ENCODE data around the gene TP53BP2. TPM values are rescaled to one million over a fixed set of nuclear protein-coding genes. Genes with fewer than 3 reads are reported as not detected.

Gene TP53BP2
- total RNA-seq, 2 donors from 2014 or later, result 53.6 to 59.8 TPM

DNA sequence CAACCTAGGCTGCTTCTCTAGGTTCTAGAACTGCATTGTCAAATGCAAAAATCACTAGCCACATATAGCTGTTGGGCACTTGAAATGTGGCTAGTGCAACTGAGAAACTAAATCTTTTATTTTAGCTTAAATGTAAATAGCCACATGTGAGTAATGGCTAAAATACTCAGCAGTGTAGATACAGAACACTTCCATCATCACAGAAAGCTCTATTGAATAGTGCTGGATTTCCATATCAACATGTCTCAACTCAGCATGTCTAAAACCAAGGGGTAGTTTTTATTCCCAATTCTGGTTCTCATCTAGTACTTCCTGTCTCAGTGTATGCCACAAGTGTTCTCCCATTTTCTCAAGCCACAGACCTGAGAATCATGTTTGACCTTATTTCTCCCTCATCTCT lies 7.5 kb upstream of the TP53BP2 start:
- H3K9me3 ChIP-seq (ENCODE audit: control insufficient read depth, low read length), result no peaks in the 10 kb centered on the region
- no peaks in the 10 kb centered on the region for H3K9me3 Mint-ChIP-seq
- no peaks in the 10 kb centered on the region for H3K36me3 Mint-ChIP-seq (ENCODE audit: low read depth)
- peaks cover 1% of the 10 kb centered on the region for H3K4me1 Mint-ChIP-seq
- no peaks in the 10 kb centered on the region for H3K36me3 ChIP-seq (ENCODE audit: control insufficient read depth, insufficient read depth, low read length)
- no peak overlapping the region for H3K4me3 Mint-ChIP-seq
- H3K27ac ChIP-seq (ENCODE audit: low read depth, low read length), result no peak overlapping the region
- no peak for DNase-seq
- peaks cover 2% of the 10 kb centered on the region for H3K4me1 ChIP-seq (ENCODE audit: control insufficient read depth, insufficient read depth, low read length)
- TF ChIP-seq, protein P1, sequence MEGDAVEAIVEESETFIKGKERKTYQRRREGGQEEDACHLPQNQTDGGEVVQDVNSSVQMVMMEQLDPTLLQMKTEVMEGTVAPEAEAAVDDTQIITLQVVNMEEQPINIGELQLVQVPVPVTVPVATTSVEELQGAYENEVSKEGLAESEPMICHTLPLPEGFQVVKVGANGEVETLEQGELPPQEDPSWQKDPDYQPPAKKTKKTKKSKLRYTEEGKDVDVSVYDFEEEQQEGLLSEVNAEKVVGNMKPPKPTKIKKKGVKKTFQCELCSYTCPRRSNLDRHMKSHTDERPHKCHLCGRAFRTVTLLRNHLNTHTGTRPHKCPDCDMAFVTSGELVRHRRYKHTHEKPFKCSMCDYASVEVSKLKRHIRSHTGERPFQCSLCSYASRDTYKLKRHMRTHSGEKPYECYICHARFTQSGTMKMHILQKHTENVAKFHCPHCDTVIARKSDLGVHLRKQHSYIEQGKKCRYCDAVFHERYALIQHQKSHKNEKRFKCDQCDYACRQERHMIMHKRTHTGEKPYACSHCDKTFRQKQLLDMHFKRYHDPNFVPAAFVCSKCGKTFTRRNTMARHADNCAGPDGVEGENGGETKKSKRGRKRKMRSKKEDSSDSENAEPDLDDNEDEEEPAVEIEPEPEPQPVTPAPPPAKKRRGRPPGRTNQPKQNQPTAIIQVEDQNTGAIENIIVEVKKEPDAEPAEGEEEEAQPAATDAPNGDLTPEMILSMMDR (conservative IDR thresholded peaks at IDR 0.05), result no peak
- H3K4me3 ChIP-seq (ENCODE audit: low read length), result no peak overlapping the region
- H3K27me3 ChIP-seq (ENCODE audit: control insufficient read depth, insufficient read depth, low read length, poor library complexity, severe bottlenecking), result no peaks in the 10 kb centered on the region
- H3K27me3 Mint-ChIP-seq (ENCODE audit: insufficient read depth), result peaks cover 8% of the 10 kb centered on the region
- no peak overlapping the region for H3K27ac Mint-ChIP-seq
- no peak overlapping the region for H3K9ac ChIP-seq (ENCODE audit: extremely low read depth, low read length, poor library complexity, severe bottlenecking)

GRCh38 chr1:223852337-223852736 lies 6.6 kb upstream of the TP53BP2 start:
- TF ChIP-seq, protein P1 (conservative IDR thresholded peaks at IDR 0.05), result no peak
- WGBS, 2 experiments (ENCODE audit: insufficient coverage in 1 of 2, insufficient read length in 1 of 2), result 89% methylated on average over 1 of the region's 1 CpG; no CpG with 5 or more reads in 1 of the 2 experiments
- no peak overlapping the region for H3K27ac ChIP-seq (ENCODE audit: low read depth, low read length)
- no peak for DNase-seq
- no peak overlapping the region for H3K27ac Mint-ChIP-seq
- H3K36me3 ChIP-seq (ENCODE audit: control insufficient read depth, insufficient read depth, low read length), result no peaks in the 10 kb centered on the region
- H3K9ac ChIP-seq (ENCODE audit: extremely low read depth, low read length, poor library complexity, severe bottlenecking), result no peak overlapping the region
- no peaks in the 10 kb centered on the region for H3K4me1 Mint-ChIP-seq
- no peak overlapping the region for H3K4me3 Mint-ChIP-seq
- no peak overlapping the region for H3K4me3 ChIP-seq (ENCODE audit: low read length)
- H3K36me3 Mint-ChIP-seq (ENCODE audit: low read depth), result no peaks in the 10 kb centered on the region
- no peaks in the 10 kb centered on the region for H3K27me3 ChIP-seq (ENCODE audit: control insufficient read depth, insufficient read depth, low read length, poor library complexity, severe bottlenecking)
- no peaks in the 10 kb centered on the region for H3K9me3 Mint-ChIP-seq
- peaks cover 8% of the 10 kb centered on the region for H3K27me3 Mint-ChIP-seq (ENCODE audit: insufficient read depth)
- H3K9me3 ChIP-seq (ENCODE audit: control insufficient read depth, low read length), result no peaks in the 10 kb centered on the region
- no peaks in the 10 kb centered on the region for H3K4me1 ChIP-seq (ENCODE audit: control insufficient read depth, insufficient read depth, low read length)

- H3K9ac ChIP-seq (ENCODE audit: extremely low read depth, low read length, poor library complexity, severe bottlenecking), result no peak overlapping the region
- H3K4me1 ChIP-seq (ENCODE audit: control insufficient read depth, insufficient read depth, low read length), result no peaks in the 10 kb centered on the region
- Mint-ChIP-seq H3K27ac (no peak overlapping the region), H3K36me3 (ENCODE audit: low read depth) (no peaks in the 10 kb centered on the region), H3K4me1 (peaks cover 7% of the 10 kb centered on the region), H3K27me3 (ENCODE audit: insufficient read depth) (peaks cover 8% of the 10 kb centered on the region), H3K9me3 (no peaks in the 10 kb centered on the region), H3K4me3 (no peak overlapping the region)
- no peak overlapping the region for H3K4me3 ChIP-seq (ENCODE audit: low read length)
- TF ChIP-seq, protein P1 (conservative IDR thresholded peaks at IDR 0.05), result no peak
- H3K9me3 ChIP-seq (ENCODE audit: control insufficient read depth, low read length), result no peaks in the 10 kb centered on the region
- H3K27me3 ChIP-seq (ENCODE audit: control insufficient read depth, insufficient read depth, low read length, poor library complexity, severe bottlenecking), result no peaks in the 10 kb centered on the region
- H3K36me3 ChIP-seq (ENCODE audit: control insufficient read depth, insufficient read depth, low read length), result no peaks in the 10 kb centered on the region
- H3K27ac ChIP-seq (ENCODE audit: low read depth, low read length), result no peak overlapping the region
- WGBS, 2 experiments (ENCODE audit: insufficient coverage in 1 of 2, insufficient read length in 1 of 2), result 94 to 98% methylated on average over 5 to 6 of the region's 6 CpGs
- no peak for DNase-seq
Observed at GRCh38 chr1:223849352-223850254, 3.9 kb upstream of the TP53BP2 start.

All from endodermal cell (in vitro differentiated cells).